Stimulated activated CD4-positive, alpha-beta T cell treated with anti-CD3 and anti-CD28 coated beads, Interleukin-2, amount 100 ng/mL, for 4 hours (primary cell): Measurements from ENCODE around the gene ACTL8.

Experiments
- DNase-seq: peaks from one replicate; pipeline ENCODE4 v3.0.0-alpha.2; 2020; ENCODE audit warnings: low read depth

ACTL8 gene

GRCh38 chr1:17770983-17771382 lies 15.8 kb downstream of the ACTL8 start:
- DNase-seq, result no peak

DNA sequence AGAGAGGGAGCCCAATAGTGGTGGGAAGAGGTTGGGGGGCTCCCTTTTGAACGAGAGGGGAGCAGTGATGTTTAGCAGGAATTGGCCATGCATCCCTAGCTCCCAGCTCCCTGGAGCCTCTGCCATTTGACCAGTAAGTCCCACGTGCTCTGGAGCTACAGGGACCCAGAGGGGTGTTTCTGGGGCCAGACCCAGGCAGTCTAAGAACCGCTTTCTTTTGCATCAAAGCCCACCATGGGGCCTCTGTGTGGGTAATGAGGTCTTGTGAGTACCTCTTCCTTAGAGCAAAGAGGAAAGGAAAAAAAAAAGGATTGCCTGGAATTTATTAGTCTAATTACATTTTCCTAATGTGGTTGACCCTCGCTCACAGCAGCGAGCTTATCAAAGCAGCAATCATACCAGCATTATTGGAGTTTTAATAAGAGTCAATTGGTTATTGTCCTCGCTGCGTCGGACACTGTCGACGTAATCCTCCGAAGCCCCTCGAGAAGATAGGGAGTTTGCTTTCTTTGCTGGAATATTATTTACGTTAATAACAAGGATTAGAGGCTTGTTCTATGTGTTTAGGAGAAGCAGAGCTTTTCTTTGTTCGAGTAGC lies 17.6 kb downstream of the ACTL8 start:
- no peak for DNase-seq

DNA sequence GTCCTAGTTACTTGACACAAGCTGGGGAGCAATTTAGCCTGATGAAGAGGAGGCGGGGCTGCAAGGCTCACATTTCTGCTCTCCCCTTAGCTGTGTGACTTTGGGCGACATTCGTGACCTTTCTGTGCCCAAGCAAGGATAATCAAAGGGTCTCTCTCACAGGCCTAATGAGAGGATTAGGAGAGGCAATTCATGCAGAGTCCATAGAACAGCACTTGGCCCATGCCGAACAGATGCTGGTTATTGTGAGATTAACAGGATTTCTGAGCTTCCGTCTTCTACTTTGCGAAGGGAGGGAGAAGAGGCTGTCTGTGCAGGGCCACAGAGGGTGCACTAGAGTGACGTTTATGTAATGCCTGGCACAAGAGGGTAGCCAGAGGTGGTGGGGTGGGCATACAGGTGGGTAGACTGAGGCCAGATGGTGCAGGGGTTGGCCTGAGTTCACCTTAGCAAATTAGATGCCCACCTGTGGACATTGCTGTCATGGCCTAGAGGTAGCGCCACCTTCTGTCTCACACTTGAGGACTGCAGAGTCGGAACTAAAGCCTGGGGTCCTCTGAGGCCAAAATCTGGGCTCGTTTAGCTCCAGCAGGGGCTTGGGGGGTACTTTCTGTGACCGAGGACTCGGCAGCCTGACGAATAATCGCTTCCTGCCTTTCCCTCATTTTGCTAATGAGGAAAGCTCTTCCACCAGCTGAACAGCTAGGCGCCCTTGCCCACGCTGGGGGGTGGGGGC lies 18.6 kb downstream of the ACTL8 start:
- DNase-seq, result no peak

DNA sequence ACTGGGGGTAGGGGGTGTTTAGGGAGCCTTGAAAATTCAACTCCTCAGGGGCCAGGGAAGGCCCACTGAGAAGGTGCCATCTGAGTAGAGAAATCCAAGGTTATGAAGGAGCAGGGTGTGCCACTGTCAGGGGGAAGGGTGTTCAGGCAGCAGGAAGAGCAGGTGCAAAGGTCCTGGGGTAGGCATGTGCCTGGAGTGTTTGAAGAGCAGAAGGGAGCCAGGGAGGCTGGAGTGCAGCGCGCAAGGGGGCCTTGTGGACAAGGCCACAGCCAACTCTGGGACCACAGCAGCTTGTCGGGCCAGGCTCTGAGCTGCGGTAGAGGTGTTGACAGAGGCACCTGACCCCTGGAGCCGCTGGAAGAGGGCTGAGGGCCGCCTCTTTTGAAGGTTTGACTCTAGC lies 19.3 kb downstream of the ACTL8 start:
- no peak for DNase-seq

DNA sequence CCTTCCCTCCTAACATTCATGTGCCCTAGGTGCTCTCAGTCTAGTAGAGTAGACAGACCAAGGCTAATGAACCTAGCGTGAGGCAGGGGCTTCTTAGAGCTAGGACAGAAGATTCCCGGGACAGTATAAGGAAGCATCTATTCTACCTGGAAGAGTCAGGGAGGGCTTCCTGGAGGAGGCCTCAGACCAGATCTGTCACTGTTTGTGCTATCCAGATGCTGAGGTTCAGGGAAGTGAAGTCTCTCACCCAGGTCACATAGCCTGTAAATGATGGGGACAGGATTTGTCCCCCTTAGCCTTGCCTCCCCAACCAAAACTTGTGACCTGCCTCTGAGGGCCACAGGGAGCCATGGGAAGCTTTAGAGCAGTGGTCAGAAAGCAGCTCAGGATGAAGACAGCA lies 20.7 kb downstream of the ACTL8 start:
- no peak for DNase-seq

- no peak for DNase-seq
Measured at GRCh38 chr1:17776426-17776825, 21.3 kb downstream of the ACTL8 start.

GRCh38 chr1:17777330-17777729 lies 22.2 kb downstream of the ACTL8 start:
- DNase-seq, result no peak

GRCh38 chr1:17777818-17778217 lies 22.7 kb downstream of the ACTL8 start:
- DNase-seq, result no peak

GRCh38 chr1:17780916-17781315 lies 25.8 kb downstream of the ACTL8 start:
- no peak for DNase-seq

DNA sequence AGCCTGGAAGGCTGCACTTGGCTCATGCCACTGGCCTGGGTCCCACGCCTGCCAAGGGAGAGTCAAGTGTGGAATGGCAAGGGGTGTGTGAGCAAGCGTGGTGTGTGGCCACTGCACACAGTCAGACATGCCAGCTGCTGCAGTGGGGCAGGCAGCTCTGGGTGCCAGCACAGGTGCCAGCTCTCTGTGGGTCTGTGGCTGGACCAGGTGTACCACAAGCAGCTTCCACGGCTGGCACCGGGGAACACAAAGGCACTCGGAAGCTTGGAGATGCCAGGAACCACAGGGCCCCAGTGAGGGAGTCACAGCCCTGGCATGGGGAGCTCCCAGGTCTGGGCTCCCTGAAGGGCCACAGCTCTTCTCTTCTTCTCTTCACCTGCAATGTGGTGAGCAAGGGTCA lies 34.8 kb downstream of the ACTL8 start:
- DNase-seq, result no peak

GRCh38 chr1:17790383-17791054 lies 35.4 kb downstream of the ACTL8 start:
- DNase-seq, result no peak

DNA sequence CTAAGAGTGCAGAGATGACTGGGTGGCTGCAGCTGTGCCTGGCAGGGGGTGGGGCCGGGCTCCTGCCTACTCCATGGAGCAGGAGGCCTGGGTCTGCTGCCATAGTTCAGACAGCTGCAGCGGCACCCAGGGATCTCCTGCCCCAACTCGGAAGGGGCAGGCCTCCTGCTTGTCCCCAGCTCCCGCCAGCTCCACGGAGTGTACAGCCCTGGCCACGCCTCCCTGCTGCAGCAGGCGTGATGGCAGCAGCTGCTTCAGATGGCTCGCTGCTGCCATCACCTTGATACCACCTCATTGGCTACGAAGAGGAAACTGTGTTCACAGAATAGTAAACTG lies 35.9 kb downstream of the ACTL8 start:
- no peak for DNase-seq

GRCh38 chr1:17791480-17791879 lies 36.3 kb downstream of the ACTL8 start:
- DNase-seq, result no peak

DNA sequence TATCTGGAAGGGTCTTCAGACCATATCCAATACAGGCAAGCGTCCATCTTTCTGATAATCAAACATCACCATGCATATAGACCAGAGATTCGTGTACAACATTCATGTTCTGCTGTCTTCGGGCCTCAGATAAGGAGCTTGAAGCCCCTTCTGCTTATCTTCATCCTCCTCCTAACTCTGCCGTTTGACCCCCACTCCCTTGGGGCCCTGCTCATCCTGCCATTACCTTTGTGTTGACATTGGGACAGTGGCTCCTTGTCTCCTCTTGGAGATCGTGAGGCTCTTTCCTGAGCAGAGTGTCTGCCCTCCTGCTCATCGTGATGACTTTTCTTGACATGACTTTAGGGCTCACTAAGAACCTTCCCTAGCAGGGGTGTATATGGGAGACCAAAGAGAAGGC lies 37.3 kb downstream of the ACTL8 start:
- no peak for DNase-seq

DNA sequence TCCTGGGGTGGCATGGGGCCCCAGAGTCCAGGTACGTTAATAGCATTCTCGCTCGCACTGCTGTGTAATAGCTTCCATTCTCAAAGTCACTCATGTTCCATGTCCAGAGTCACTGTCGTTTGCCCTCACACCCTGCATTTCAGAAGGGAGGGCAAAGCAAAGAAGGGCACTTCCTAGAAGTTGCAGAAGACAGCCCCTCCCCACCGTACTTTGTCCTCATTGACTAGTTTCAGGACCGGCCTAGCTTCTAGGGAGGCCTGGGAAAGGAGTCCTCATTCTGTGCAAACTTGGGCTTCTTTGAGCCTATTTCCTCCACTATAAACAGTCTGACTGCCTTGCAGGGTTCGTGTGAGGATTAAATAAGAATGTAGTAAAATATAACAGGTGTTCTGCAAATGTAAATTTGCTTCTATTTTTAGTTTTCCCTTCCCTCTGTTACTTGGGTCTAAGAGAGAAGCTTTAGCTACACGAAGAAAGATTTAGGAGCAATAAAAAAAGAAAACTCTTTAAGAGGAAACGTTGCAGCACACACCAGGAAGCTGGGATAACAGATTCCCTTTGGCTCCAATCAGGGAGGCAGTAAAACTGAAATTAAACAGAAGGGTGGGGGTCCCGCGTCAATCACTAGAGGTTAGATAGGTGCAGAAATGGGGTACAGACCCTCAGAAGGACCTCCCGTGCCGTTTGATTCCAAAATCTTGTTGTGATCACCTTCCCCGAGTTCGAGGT lies 40.1 kb downstream of the ACTL8 start:
- no peak for DNase-seq

DNA sequence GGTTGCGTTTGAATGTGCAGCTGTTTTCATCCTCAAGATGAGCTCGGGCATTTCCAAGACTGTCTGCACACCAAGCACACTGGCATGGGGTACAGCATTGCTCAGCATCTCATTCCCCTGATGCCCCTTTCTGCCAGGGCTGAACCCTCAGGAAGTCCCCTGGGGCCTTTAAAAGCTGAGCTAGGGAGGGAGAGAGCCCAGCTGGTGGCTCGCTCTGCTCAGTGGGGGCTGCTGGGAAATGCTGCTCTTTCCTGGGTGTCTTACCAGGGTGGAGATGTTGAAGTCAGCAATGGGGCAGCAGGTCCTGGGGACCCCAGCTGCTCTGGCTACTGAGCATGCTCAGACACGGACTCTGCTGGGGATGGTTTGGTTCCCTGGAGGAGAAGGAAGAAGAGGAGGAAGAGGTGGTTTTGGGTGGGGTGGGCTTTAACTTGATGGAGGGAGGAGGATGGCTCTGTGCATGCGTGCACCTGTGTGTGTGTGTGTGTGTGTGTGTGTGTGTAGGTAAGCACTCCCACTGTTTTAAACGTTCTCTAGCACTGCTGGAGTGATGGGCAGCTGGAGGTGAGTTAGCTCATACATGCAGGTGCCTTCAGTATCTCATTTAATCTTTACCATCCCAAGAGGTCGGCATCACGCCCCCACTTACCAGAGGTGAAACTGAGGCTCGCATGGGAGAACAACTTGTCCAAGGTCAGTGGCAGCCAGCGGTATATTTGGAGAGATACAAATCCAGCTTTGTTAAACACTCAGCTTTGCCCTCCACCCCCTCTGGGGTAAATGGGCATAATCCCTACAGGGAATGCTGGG lies 40.9 kb downstream of the ACTL8 start:
- DNase-seq, result no peak

DNA sequence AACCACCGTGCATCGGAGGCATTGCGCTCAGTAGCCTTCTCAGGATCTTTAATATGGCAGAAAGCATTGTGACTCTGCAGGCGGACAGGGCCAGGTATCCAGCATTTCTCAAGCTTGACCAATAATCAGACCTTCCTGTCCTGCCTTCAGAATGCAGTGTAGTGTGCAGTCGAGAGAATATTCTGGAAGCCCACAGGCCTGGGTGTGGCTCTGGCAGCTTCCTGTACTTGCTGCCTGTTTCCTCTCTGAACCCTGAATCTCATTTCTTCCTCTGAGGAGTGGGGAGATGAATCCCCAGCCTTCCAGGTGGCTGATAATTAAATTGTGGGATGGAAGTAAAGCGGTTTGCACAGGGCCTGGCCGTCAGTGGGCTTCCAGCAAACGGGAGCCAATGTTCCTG lies 42.3 kb downstream of the ACTL8 start:
- no peak for DNase-seq

- DNase-seq, result no peak
Measured at GRCh38 chr1:17798011-17798410, 42.9 kb downstream of the ACTL8 start.

DNA sequence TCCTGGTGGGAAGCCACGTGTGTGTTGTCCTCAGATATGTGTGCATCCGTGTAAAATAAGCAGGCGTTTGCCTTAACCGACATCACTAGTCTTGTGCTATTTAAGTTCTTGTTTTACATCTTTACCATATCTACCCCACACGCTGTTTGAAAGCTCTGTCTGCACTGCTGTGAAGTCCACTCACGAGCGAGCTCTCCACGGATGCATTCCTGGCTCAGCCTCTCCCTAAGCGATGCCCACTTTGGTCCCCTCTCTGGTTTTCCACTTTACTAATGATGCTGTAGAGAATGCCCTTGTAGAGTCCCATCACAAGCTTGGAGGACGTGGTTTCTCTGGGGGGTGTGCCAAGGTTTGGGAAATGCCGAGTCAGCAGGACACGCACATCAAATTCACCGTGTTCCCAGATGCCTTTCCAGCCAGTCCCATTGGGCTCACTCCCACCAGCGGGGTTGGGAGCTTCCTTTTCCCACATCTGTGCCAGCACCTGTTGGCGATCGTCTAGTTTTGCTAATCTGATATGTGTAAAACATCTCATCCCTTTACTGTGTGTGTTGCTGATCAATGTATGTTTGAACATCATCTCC lies 43.8 kb downstream of the ACTL8 start:
- no peak for DNase-seq

DNA sequence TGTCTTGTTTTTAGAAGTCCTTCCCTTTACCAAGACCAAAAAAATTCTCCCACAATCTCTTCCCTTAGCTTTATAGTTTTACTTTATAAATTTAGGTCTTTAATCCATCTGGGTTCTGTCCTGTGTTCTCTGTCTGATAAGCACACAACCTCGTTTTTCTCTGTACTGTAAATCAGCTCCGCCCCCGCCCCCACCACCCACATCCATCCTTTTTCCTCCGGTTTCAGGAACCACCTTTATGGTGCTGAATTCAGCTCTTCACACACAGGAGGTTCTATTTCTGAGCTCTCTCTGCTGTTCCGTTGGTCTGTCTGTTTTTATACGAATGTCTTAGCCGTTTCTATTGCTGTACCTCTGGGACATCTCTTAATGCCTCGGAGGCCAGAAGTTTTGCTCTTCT lies 44.5 kb downstream of the ACTL8 start:
- no peak for DNase-seq

DNA sequence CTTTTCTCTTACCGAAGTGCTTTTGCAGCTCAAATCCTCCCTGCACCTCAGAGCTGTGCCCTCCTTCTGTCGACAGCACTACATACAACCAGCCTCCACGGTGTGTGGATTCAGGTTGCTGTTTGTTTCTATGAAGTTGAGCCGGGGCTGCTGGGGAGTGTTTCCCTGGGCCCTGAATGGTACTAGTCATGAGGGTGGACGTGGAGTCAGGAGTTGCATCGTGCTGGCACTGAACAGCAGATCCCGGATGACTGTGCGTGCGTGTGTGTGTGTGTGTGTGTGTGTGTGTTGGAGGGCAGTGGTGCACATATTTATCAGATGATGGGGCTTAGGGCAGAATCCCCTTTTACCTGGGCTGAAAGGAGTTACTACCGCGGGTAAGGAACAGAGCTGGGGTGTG lies 47.0 kb downstream of the ACTL8 start:
- DNase-seq, result no peak

GRCh38 chr1:17802945-17803344 lies 47.8 kb downstream of the ACTL8 start:
- no peak for DNase-seq
